A549 (cell line): Measurements from ENCODE around the gene INVS.

Source experiments
- CHD2 ChIP-seq: fragments of 150-350 bp; IDR thresholded peaks from 2 replicates; pipeline ENCODE4 v1.6.1; 2014; ENCODE audit warnings: low read length; ENCODE audit not compliant: partially characterized antibody
- CTCF ChIP-seq: fragments of >200 bp; sonication (Bioruptor Twin); formaldehyde crosslinking; IDR thresholded peaks from 3 replicates; pipeline ENCODE4 v1.5.1; 2016
- E2F6 ChIP-seq: IDR thresholded peaks from 2 replicates; pipeline ENCODE4 v1.6.1; 2012; ENCODE audit warnings: low read depth, borderline replicate concordance
- FOXS1 ChIP-seq: fragments of 250-450 bp; sonication (Bioruptor Pico); IDR thresholded peaks from 2 replicates; pipeline ENCODE4 v1.5.0; 2020; ENCODE audit warnings: mild to moderate bottlenecking, moderate library complexity
- NPAS2 ChIP-seq: fragments of 250-450 bp; sonication (Bioruptor Pico); IDR thresholded peaks from 2 replicates; pipeline ENCODE4 v1.8.0; 2022; ENCODE audit warnings: mild to moderate bottlenecking, moderate library complexity, borderline replicate concordance
- NR3C1 ChIP-seq: fragments of >200 bp; sonication (Bioruptor Twin); formaldehyde crosslinking; IDR thresholded peaks from 3 replicates; pipeline ENCODE4 v1.6.1; 2017
- POLR2A ChIP-seq: IDR thresholded peaks from 2 replicates; pipeline ENCODE4 v1.6.1; 2012; ENCODE audit warnings: mild to moderate bottlenecking, low read length
- RCOR1 ChIP-seq: fragments of 150-350 bp; IDR thresholded peaks from 2 replicates; pipeline ENCODE4 v1.6.1; 2014; ENCODE audit warnings: antibody characterized with exemption, low read length, low read depth
- USF2 ChIP-seq: fragments of 450-650 bp; IDR thresholded peaks from 2 replicates; pipeline ENCODE4 v1.6.1; 2014; ENCODE audit warnings: antibody characterized with exemption

- TF ChIP-seq POLR2A, result no peak
- no peak for TF ChIP-seq NPAS2 (CRISPR knock-in tag)
- no peak for TF ChIP-seq CTCF
- no peak for TF ChIP-seq NR3C1
- TF ChIP-seq RCOR1, result no peak
- no peak for TF ChIP-seq FOXS1 (CRISPR knock-in tag)
- no peak for TF ChIP-seq USF2
- no peak for TF ChIP-seq E2F6
- no peak for TF ChIP-seq CHD2
Measured at GRCh38 chr9:100197553-100197952, 98.5 kb downstream of the INVS start.
